ENCODE measurements around the gene PLK3.
"Not testable (repeated sequence)": the region's sequence is repeated elsewhere in the genome, so short reads cannot be mapped to it uniquely, and the experiment has no call there.

GRCh38 chr1:44766421-44766820 lies 33.8 kb upstream of the PLK3 start:
- not testable (repeated sequence) for TF ChIP-seq CTCF (IDR thresholded peaks at IDR 0.05; ENCODE audit: insufficient read depth, low read length, poor library complexity, severe bottlenecking); EZH2phosphoT487 (conservative IDR thresholded peaks at IDR 0.05; ENCODE audit: low read length)

Data from SU-DHL-6 (cell line).